Ovary (tissue), 9 donors: ENCODE measurements around the gene CDH22. TPM values are rescaled to one million over a fixed set of nuclear protein-coding genes. Genes with fewer than 3 reads are reported as not detected.

Source experiments
- DNase-seq, 5 donors: peaks; one replicate each; pipeline ENCODE4 v3.0.0-alpha.2; 2019 to 2020
- H3K27ac ChIP-seq, 2 donors: fragments of 200-600 bp; one replicate each; pipeline versions ENCODE4 v1.5.1 to v1.8.0; 2019 to 2022
- H3K27me3 ChIP-seq: fragments of 200-600 bp; one replicate; pipeline ENCODE4 v1.8.0; 2022
- H3K36me3 ChIP-seq: fragments of 200-600 bp; sonication (generic); one replicate; pipeline ENCODE4 v1.5.1; 2019
- H3K4me1 ChIP-seq: one replicate; pipeline ENCODE4 v1.8.1; 2013; ENCODE audit warnings: mild to moderate bottlenecking, moderate library complexity; ENCODE audit not compliant: insufficient read depth
- H3K4me3 ChIP-seq: fragments of 200-600 bp; sonication (generic); one replicate; pipeline ENCODE4 v1.5.1; 2017
- H3K9me3 ChIP-seq, 2 donors: fragments of 200-600 bp in 1 of 2; sonication (generic) in 1 of 2; one replicate each; pipeline versions ENCODE4 v1.5.1 to v1.8.1; 2013 to 2019; ENCODE audit warnings: mild to moderate bottlenecking in 1 of 2, moderate library complexity in 1 of 2
- CTCF ChIP-seq, 3 donors: fragments of 450-650 bp in 2 of 3; fragments of 200-600 bp in 1 of 3; IDR thresholded peaks; one replicate each; pipeline versions ENCODE4 v1.5.1 to v1.8.0; 2016 to 2022; ENCODE audit warnings: antibody characterized with exemption in 3 of 3, mild to moderate bottlenecking in 1 of 3
- EP300 ChIP-seq: sonication (generic); formaldehyde crosslinking; IDR thresholded peaks from one replicate; pipeline ENCODE4 v1.6.1; 2017; ENCODE audit warnings: antibody characterized with exemption
- POLR2A ChIP-seq: fragments of 450-650 bp; IDR thresholded peaks from one replicate; pipeline ENCODE4 v1.6.1; 2017; ENCODE audit warnings: antibody characterized with exemption, mild to moderate bottlenecking, moderate library complexity
- WGBS, 3 donors: extraction: QIAGEN DNeasy Blood & Tissue Kit in 1 of 3; methylation state at CpG; one replicate each; pipeline versions ENCODE4 v1.1.5 to v1.1.7; 2013 to 2017; 5-methylcytosine and 5-hydroxymethylcytosine counted together
- intact Hi-C, 4 donors: fragments of 100-400 bp; cut with DNase I; formaldehyde crosslinking; loops; one replicate each; pipeline versions ENCODE4 v1.11.0 to v1.15.1; 2022 to 2023
- polyA plus RNA-seq, 2 donors: library from polyadenylated mRNA; stranded (reverse); fragments of 200-250 nt in 1 of 2; fragments of 350-450 nt in 1 of 2; fragmentation: Illumina TruSeq in 1 of 2; extraction: RNeasy Lipid Tissue Mini Kit (QIAGEN cat#74804) in 1 of 2; gene quantifications; one replicate each; pipeline ENCODE4 v1.2.3, GENCODE V29; 2013 to 2014
- total RNA-seq, 7 donors: library from RNA; depleted of rRNA in 2 of 7; stranded (reverse); fragments of >200 nt in 2 of 7; fragmentation: NEBNext Ultra II Directional in 3 of 7; extraction: Animal tissue kit (Norgen Biotek cat#: 25700) in 3 of 7; gene quantifications; one replicate each; pipeline versions ENCODE4 v1.1.0 to v1.2.4, GENCODE V29; 2016 to 2023
- donor health status: DM: no; HTN: no; CAD: no; lungs with moderate emphysema.
- donor health status: DM: no; HTN: no; CAD: no.
- donor health status: Bipolar disorder and iron deficiency.
- donor health status: DM: yes; HTN: yes; CAD: no.
- donor health status: DM: no; HTN: no; CAD: no.
- donor health status: DM: yes; HTN: yes; CAD: no.

Gene CDH22
- total and polyA plus RNA-seq, 9 donors, result 0.10 to 1.5 (median 0.36) TPM

GRCh38 chr20:46148313-46149208 lies 159.7 kb downstream of the CDH22 start:
- no peaks in the 10 kb centered on the region for H3K9me3 ChIP-seq
- H3K36me3 ChIP-seq, result no peaks in the 10 kb centered on the region
- no peaks in the 10 kb centered on the region for H3K27me3 ChIP-seq
- H3K4me1 ChIP-seq, result no peaks in the 10 kb centered on the region
- 44 to 57% (median 48%) methylated on average over 14 of the region's 14 CpGs for WGBS, 3 donors
- DNase-seq, result no peak
- no peak for TF ChIP-seq CTCF (IDR thresholded peaks at IDR 0.05)
- no peak for TF ChIP-seq POLR2A
- no peak for TF ChIP-seq EP300
- H3K27ac ChIP-seq, result no peak overlapping the region
- intact Hi-C loops, result no loop called here
- no peak overlapping the region for H3K4me3 ChIP-seq

- no peaks in the 10 kb centered on the region for H3K9me3 ChIP-seq
- H3K4me1 ChIP-seq, result no peaks in the 10 kb centered on the region
- H3K4me3 ChIP-seq, result no peak overlapping the region
- 10 to 22% (median 16%) methylated on average over 3 of the region's 3 CpGs for WGBS, 3 donors
- no peaks in the 10 kb centered on the region for H3K27me3 ChIP-seq
- TF ChIP-seq EP300, result no peak
- TF ChIP-seq POLR2A, result no peak
- TF ChIP-seq CTCF (IDR thresholded peaks at IDR 0.05), result no peak
- no peak for DNase-seq
- H3K36me3 ChIP-seq, result no peaks in the 10 kb centered on the region
- intact Hi-C loops, result no loop called here
- H3K27ac ChIP-seq, result no peak overlapping the region
Measured at GRCh38 chr20:46145713-46146112, 162.6 kb downstream of the CDH22 start.

- H3K4me1 ChIP-seq, result no peaks in the 10 kb centered on the region
- H3K27me3 ChIP-seq, result no peaks in the 10 kb centered on the region
- H3K9me3 ChIP-seq, result no peaks in the 10 kb centered on the region
- 52 to 61% (median 60%) methylated on average over 8 of the region's 8 CpGs for WGBS, 3 donors
- no peaks in the 10 kb centered on the region for H3K36me3 ChIP-seq
- intact Hi-C loops, result loop anchor here in 2 of 4 donors (5.0 kb wide), 2 partner anchors 163 to 283 kb away; partner anchors contain the start of gene CDH22 (in 1 of the 2)
- H3K27ac ChIP-seq, result no peak overlapping the region
- DNase-seq, result no peak
- no peak overlapping the region for H3K4me3 ChIP-seq
- no peak for TF ChIP-seq EP300
- no peak for TF ChIP-seq POLR2A
- no peak for TF ChIP-seq CTCF (IDR thresholded peaks at IDR 0.05)
Measured at GRCh38 chr20:46144432-46145025, 163.8 kb downstream of the CDH22 start.

- TF ChIP-seq CTCF (IDR thresholded peaks at IDR 0.05) (no peak), EP300 (no peak), POLR2A (no peak)
- Histone ChIP-seq H3K4me1 (no peaks in the 10 kb centered on the region), H3K27me3 (no peaks in the 10 kb centered on the region), H3K9me3 (no peaks in the 10 kb centered on the region), H3K36me3 (no peaks in the 10 kb centered on the region), H3K27ac (no peak overlapping the region), H3K4me3 (no peak overlapping the region)
- no peak for DNase-seq
- intact Hi-C loops, result loop anchor here in 2 of 4 donors (5.0 kb wide), 2 partner anchors 165 to 285 kb away; partner anchors contain the start of gene CDH22 (in 1 of the 2)
- 32 to 43% (median 34%) methylated on average over 5 of the region's 5 CpGs for WGBS, 3 donors
Measured at GRCh38 chr20:46142124-46142523, 166.2 kb downstream of the CDH22 start.
